Ramos (cell line): ENCODE measurements around the gene FTCD.
"Not testable (repeated sequence)": the region's sequence is repeated elsewhere in the genome, so short reads cannot be mapped to it uniquely, and the experiment has no call there.

Experiments
- in situ Hi-C: fragments of 300-500 bp; cut with MboI; formaldehyde crosslinking; loops from one replicate; pipeline ENCODE4 v1.14.3; 2022; ENCODE audit warnings: low sequenced_read_pairs; ENCODE audit not compliant: unreplicated experiment

FTCD gene

DNA sequence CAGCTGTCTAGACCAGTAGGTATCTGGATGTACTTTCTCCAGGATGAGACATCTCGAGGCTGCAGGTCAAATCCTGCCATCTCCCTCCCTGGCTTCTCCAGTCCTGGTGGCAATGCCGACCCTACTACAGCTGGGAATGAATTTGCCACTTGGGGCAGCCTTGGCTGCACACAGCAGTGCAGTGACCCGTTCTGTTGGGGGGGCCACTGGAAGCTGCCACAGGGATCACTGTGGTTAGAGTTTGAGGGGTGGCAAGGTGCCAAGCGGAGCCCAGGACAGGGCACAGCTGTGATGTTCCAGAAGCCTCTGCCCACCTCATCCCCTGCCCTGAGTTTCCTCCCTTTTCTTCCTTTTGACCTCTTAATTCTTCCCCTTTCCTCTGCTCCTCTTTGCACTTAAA lies 40.4 kb downstream of the FTCD start:
- in situ Hi-C loops: no loop called here

GRCh38 chr21:46113497-46114176 lies 41.7 kb downstream of the FTCD start:
- in situ Hi-C loops: no loop called here

- in situ Hi-C loops: no loop called here
These were observed 42.6 kb downstream of the FTCD start for GRCh38 chr21:46112725-46113215.

- in situ Hi-C loops: no loop called here
These were observed 43.3 kb downstream of the FTCD start for GRCh38 chr21:46111857-46112724.

DNA sequence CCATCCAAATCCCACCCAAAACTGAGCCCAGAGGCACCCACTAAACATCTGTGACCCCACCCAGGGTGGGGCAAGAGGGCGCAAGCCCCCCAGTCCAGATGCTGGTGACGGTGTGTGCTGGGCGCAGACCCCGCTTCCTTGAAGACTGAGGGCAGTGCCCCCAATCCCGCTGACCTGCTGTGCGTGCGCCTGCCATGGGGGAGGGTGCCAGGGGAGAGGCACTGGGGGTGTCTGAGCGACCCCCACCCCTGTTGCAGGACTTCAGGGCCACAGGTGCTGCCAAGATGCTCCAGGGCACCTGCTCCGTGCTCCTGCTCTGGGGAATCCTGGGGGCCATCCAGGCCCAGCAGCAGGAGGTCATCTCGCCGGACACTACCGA lies 44.2 kb downstream of the FTCD start:
- in situ Hi-C loops: no loop called here

DNA sequence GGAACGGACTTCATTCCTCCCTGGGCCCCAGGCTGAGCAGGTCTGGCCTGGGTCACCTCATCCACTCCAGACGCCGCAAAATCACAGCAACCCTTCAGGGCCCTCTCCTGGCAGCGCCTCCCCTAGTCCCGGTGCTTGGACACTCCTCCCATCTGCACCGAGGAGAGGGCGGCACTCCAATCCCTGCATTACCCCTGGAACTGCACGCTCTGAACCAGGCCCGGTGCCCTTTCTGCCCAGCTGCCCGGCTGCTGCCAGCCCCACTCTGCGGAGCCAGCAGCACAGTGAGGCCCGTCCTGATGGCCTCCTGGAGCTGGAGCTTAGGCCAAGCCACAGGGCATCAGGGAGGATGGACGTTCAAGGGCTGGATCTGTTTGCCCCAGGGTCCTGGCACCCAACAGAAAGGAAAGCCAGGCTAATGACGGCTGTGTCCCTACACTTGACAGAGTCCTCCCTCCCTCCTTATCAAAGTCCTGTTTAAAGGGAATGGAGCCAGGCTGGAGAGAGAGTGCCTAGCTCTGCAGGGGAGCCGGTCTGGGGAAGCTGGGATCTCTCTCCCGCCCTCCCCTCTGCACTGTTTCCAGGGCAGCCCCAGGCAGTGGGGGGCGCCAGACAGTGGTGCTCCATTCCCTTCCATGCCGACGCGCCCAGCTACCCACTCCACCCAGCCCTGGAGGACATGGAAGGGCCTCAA lies 44.7 kb downstream of the FTCD start:
- in situ Hi-C loops: no loop called here

- in situ Hi-C loops: no loop called here
These were observed 45.8 kb downstream of the FTCD start for GRCh38 chr21:46109313-46110221.

DNA sequence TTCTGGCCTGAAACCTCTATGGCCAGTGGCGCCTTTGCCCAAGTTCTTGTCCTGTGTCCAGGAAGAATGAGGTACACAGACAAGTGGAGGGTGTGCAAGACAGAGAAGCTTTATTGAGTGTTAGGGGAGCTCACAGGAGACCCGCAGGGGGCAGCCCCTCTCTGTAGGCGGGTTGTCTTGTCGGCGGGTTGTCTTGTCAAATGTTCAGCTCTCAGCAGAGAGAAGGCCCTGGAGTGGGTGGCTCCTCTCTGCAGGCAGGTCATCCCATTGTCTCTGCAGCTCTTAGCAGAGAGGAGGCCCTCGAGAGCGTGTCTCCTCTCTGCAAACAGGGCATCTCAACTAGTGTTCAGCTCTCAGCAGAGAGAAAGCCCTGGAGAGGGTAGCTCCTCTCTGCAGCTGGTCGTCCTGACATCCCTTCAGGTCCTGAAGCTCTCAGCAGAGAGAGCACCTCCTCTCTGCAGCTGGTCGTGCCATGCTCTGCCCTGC lies 46.5 kb downstream of the FTCD start:
- in situ Hi-C loops: no loop called here

DNA sequence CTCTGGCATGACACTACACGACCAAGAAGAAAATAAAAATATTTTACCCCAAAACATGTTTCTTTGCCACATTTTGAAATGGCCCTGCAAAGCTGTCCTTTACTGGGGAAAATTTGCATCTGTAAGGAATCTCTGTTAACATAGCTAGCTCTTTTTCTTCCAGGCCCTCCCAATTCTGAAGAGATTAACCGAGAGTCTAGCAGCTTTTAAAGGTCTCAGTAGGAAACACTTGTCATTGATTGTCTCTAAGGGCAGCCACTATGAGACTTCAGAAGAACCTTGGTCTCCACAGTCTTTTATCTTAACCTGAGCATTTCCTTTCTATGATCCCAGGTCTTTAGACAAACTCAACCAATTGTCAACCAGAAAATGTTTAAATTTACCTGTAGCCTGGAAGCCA lies 48.0 kb downstream of the FTCD start:
- in situ Hi-C loops: not testable (repeated sequence)

DNA sequence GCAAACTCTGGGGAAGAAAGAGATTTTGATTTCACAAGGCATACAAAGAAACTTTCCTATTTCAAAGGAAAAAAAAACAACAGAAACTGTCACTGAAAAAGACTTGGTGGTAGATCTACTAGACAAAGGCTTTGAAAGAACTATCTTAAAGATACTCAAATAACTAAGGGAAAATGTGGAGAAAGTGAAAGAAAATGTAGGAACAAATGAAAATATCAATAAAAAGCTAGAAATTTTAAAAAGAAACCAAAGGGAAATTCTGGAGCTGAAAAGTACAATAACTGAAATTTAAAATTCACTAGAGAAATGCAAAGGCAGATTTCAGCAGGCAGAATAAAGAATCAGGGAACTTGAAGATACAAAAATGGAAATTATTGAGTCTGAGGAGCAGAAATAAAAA lies 51.3 kb downstream of the FTCD start:
- in situ Hi-C loops: no loop called here

- in situ Hi-C loops: no loop called here
These were observed 54.5 kb downstream of the FTCD start for GRCh38 chr21:46100906-46101305.

GRCh38 chr21:46100426-46100825 lies 55.0 kb downstream of the FTCD start:
- in situ Hi-C loops: no loop called here

GRCh38 chr21:46100020-46100419 lies 55.4 kb downstream of the FTCD start:
- in situ Hi-C loops: no loop called here

DNA sequence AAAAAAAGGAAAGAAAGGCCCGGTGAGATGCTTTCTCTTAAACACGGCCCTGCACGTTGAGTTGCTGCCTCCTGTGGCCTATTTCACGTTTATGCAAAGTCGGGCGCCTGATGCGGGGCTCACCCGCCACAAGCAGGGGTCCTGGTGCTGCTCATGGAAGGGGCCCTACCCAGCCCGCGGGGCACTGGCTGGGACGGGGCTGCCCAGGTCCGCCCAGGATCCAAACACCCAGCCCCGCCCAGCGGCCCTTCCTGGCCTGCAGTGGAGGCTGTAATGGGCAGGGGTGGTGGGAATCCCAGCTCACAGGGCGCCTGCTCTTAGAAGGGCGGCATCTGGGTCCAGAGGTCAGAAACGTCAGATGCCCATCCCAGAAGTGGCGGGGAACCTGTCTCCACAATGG lies 55.9 kb downstream of the FTCD start:
- in situ Hi-C loops: no loop called here

GRCh38 chr21:46098303-46099141 lies 56.9 kb downstream of the FTCD start:
- in situ Hi-C loops: no loop called here

GRCh38 chr21:46097336-46098293 lies 57.8 kb downstream of the FTCD start, which contains the start of gene COL6A2:
Gene COL6A2, plus strand, starts transcription at chr21:46098112.
- in situ Hi-C loops: no loop called here

GRCh38 chr21:46096596-46097335 lies 58.6 kb downstream of the FTCD start:
- in situ Hi-C loops: no loop called here
